ENCODE data around the gene DENND1A.
"Not testable (repeated sequence)": the region's sequence is repeated elsewhere in the genome, so short reads cannot be mapped to it uniquely, and the experiment has no call there.

DENND1A gene

DNA sequence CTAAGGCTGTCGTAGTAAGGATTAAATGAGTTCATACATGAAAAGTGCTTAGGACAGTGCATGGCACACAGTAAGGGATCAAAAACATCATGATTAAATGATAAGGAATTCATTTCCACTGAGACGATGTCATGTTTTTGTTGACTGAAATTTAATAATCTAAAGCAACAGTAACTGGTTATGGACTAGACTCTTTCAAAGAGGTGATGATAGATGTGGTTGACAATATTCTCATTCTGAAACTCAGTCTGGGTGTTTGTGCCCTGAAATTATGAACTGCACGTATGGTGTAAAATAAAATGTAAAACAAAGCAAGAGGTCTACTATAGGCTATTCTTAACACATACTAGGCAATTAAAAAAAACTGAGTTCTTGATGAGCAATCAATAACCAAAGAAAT is 280.0 kb downstream of the DENND1A start:
- no peak for DNase-seq (ENCODE audit: low spot score)

GRCh38 chr9:123647145-123647544 is 282.8 kb downstream of the DENND1A start:
- no peak for DNase-seq (ENCODE audit: low spot score)

GRCh38 chr9:123645762-123646161 is 284.2 kb downstream of the DENND1A start:
- DNase-seq (ENCODE audit: low spot score), result no peak

DNA sequence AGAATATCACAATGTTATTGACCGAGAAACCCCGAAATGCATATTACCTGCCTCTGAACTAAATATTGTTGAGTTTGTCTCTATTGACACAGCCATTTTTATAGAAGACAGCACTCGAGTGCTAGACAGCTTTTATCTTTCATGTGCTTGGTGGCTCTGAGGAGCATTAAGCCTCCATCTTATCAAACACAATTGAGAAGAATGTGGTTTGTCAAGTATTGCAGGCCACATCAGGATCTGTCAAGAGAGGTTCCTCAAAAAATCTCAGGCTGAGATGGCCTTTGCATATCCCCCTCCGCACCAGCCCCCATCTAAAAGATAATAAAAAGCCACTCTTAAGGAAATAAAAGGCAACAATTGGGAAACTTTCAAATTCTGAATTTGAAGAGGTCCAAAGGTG is 284.8 kb downstream of the DENND1A start:
- no peak for DNase-seq (ENCODE audit: low spot score)

DNA sequence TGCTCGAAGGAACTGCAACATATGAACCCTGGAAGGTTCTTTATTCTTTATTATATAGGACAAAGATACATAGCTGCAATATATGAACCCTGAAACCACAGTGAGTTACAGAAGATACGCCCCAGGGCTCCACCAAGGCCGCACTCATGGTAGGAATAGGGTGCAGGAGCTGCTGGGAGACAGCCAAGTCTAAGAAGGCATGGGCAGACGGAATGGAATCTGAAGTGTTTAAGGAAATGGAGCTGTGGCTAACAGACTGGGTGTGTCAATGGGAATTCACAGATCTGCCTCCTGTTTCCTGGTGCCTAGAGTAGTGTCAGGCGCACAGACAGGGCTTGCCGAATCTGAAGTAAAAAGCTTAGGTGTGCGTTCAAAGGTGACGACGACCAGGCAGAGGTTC is 286.4 kb downstream of the DENND1A start:
- DNase-seq (ENCODE audit: low spot score), result no peak

GRCh38 chr9:123642291-123643278 is 287.3 kb downstream of the DENND1A start:
- no peak for DNase-seq (ENCODE audit: low spot score)

DNA sequence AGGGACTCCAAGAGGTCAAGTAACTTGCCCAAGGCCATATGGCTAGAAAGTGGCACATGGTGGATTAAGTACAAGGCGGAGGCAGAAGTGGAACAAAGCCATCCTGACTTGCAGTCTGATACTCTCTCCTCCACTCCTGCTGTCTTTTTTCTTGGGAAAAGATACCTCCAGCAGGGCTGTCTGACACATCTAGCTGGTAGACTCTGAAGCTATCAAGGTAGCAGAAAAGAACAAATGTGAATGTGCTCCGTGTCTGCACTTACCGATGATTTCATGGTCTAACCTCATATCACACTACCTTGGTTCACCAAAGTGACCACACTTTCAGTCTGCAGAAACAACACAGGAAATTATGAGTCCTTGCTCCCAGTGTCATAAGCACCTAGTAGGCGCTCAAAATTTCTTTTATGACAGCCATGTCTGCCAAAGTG is 289.1 kb downstream of the DENND1A start:
- DNase-seq (ENCODE audit: low spot score), result no peak

GRCh38 chr9:123639743-123640142 is 290.2 kb downstream of the DENND1A start:
- no peak for DNase-seq (ENCODE audit: low spot score)

DNA sequence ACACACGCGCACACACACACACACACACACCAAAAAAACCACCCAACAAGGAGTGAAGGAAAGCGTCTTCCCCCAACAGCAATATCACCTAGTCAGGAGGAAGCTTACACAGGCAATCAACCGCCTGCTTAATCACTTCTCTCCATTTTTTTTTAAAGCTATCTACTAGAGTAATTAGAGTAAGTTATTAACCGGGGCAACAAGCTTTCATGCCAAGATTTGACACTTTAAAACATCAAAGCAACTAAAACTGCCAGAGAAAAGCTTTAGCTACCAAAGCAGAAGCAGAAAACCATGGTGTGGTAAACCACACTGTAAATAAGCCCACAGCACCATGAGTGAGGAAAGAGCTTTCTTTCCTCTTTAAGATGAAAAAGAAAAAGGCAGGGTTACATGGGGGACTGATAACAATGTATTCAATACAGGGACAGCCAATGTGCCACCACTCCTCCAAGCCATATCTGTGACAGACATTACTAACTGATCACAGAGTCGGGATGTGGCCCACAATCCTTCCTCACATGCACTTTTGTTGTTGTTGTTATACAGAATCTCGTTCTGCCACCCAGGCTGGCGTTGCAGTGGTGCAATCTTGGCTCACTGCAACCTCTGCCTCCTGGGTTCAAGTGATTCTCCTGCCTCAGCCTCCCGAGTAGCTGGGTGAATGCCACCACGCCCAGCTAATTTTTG is 291.8 kb downstream of the DENND1A start:
- DNase-seq (ENCODE audit: low spot score), result no peak

DNA sequence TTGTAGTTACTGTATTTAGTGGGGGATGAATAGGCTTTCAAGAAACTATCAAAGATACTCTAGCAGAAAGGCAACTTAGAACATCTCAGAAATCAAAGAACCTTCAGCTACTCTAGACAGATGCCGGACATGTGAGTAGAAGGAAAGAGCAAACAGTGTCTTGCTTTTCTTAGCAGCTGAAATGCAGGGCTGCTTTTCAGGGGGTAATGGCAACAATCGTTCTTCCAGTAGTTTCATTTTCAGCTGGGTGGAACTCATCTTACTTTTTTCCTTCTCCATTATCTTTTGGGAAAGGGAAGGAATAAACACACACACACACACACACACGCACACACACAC is 292.4 kb downstream of the DENND1A start:
- DNase-seq (ENCODE audit: low spot score), result no peak

GRCh38 chr9:123636805-123637204 is 293.1 kb downstream of the DENND1A start:
- DNase-seq (ENCODE audit: low spot score), result not testable (repeated sequence)

DNA sequence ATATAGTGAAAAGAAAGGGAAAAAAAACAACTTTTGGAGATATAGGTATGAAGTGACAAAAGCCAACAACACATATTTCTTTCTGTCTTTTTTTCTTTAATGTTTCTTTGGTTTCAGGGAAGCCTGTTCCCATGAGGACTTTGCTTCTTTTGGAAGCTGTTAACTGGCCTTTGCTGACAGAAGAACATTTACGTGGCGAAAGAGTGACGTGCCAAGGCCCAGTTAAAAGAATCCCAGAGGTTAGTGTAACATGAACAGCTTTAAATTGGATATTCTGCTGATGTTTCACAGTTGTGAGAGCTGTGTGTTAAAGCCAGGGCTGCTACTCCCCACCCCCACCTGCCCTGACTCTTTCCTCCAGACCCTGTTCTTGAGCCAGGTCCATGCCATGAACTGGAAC is 298.1 kb downstream of the DENND1A start:
- no peak for DNase-seq (ENCODE audit: low spot score)

GRCh38 chr9:123630233-123630632 is 299.7 kb downstream of the DENND1A start:
- DNase-seq (ENCODE audit: low spot score), result no peak

- no peak for DNase-seq (ENCODE audit: low spot score)
Measured at GRCh38 chr9:123629531-123629930, 300.4 kb downstream of the DENND1A start.

- DNase-seq (ENCODE audit: low spot score), result no peak
Measured at GRCh38 chr9:123622711-123623241, 307.1 kb downstream of the DENND1A start.

- peak; percentile 30 for DNase-seq (ENCODE audit: low spot score)
Measured at GRCh38 chr9:123620239-123620638, 309.7 kb downstream of the DENND1A start.

- DNase-seq (ENCODE audit: low spot score), result no peak
Measured at GRCh38 chr9:123617952-123618678, 311.8 kb downstream of the DENND1A start.

DNA sequence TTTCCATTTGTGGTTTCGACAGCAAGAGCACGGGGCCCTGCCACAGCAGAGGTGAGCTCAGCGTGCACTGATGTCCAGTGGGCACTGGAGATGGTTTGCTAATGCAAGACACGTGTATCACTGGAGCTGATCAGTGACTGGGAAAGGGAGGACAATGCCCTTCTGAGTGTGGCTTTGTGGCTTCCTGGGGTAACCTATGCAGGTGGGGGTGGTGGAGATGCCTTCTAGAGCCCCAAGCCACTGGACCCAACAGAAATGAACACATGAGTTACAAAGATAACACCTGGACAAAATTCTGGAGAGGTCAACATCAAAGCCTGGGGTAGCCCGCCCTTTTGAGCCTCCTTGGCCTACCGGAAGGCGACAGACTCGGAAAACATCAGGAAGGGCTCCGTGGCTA is 312.6 kb downstream of the DENND1A start:
- DNase-seq (ENCODE audit: low spot score), result no peak

- DNase-seq (ENCODE audit: low spot score), result no peak
Measured at GRCh38 chr9:123616707-123617106, 313.2 kb downstream of the DENND1A start.

GRCh38 chr9:123615381-123615780 is 314.5 kb downstream of the DENND1A start:
- DNase-seq (ENCODE audit: low spot score), result no peak

- DNase-seq (ENCODE audit: low spot score), result no peak
Measured at GRCh38 chr9:123614306-123615263, 315.3 kb downstream of the DENND1A start.
